NOMO-1 treated with DMSO at 0.1 percent for 48 hours (cell line): Measurements from ENCODE around the gene ELOF1.
"Not testable (repeated sequence)": the region's sequence is repeated elsewhere in the genome, so short reads cannot be mapped to it uniquely, and the experiment has no call there.

Experiments used
- DNase-seq: peaks from one replicate; lab custom pipeline; 2025; ENCODE audit not compliant: unreplicated experiment; lab: John Stamatoyannopoulos, UW

The ELOF1 gene

DNA sequence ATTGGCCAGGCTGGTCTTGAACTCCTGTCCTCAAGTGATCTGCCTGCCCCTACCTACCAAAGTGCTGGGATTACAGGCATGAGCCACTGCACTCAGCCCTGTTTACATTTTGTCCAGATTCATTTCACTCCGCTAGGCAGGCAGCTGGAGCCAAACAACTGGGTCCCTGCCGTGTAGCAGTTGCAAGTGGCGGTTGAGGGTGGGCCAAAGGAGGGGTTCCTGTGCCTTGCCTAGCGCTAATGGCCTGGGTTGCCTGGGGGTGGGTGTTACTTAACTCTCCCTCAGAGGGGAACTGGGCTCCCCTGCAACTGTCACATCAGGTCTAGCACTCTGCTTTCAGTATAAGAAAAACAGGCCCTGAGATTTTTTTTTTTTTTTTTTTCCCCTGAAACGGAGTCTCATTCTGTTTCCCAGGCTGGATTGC is 11.0 kb upstream of the ELOF1 start:
- peak; percentile 90 for DNase-seq

DNA sequence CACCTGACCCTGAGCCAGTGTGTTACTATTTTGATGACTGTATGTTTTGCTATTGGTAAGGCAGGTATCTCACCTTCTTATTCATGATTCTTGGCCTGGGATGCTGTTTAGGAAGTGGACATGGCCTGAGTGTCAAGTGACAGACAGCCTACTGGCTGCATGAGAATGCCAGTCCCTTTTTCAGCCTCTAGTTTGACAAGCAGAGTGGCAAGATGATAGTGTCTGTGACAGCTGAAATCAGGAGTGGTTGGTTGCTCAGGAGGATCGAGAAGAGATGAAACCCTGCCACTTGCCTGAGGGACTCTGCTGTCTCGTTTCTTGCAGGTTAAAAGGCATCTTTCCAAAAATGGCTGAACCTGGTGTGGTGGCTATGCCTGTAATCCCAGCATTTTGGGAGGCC is 7.1 kb upstream of the ELOF1 start:
- DNase-seq = no peak

DNA sequence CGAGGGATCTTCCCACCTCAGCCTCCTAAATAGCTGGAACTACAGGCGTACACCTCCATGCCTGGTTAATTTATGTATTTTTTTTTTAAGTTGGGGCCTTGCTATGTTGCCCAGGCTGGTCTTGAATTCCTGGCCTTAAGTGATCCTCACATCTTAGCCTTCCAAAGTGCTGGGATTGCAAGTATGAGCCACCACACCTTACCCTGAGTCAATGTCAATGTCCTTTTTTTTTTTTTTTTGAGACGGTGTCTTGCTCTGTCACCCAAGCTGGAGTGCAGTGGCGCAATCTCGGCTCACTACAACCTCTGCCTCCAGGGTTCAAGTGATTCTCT is 6.6 kb upstream of the ELOF1 start:
- not testable (repeated sequence) for DNase-seq

DNA sequence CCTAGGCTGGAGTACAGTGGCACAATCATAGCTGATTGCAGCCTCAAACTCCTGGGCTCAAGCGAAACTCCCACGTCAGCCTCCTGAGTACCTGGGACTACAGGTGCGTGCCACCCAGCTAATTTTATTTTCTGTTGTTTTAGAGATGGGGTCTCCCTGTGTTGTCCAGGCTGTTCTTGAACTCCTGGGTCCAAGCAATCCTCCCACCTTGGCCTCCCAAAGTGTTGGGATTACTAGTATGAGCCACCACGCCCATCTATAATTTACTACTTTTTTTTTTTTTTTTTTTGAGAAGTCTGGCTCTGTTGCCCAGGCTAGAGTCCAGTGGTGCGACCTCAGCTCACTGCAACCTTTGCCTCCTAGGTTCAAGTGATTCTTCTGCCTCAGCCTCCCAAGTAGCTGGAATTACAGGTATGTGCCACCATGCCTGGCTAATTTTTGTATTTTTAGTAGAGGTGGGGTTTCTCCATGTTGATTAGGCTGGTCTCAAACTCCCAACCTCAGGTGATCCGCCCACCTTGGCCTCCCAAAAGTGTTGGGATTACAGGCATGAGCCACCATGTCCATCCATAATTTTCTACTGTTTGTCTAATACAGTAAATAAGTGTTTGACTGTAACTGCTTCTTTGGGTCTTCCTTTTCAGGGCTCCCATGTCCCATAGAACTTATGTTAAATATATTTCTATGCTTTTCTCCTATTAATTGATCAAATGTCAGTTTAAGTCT is 5.2 kb upstream of the ELOF1 start:
- not testable (repeated sequence) for DNase-seq

DNA sequence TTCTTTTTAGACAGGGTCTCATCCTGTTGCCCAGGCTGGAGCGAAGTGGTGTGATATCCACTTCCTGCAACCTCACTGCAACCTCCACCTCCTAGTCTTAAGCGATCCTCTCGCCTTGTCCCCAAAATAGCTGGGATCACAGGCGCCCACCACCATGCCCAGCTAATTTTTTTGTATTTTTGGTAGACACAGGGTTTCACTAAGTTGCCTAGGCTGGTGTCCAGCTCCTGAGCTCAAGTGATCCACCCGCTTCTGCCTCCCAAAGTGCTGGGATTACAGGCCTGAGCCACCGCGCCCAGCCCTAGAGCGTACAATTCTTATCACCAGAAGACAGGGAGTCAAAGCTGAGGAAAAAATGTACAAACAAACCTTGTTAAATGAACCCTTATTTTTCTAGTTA is 4.5 kb upstream of the ELOF1 start:
- DNase-seq = no peak

DNA sequence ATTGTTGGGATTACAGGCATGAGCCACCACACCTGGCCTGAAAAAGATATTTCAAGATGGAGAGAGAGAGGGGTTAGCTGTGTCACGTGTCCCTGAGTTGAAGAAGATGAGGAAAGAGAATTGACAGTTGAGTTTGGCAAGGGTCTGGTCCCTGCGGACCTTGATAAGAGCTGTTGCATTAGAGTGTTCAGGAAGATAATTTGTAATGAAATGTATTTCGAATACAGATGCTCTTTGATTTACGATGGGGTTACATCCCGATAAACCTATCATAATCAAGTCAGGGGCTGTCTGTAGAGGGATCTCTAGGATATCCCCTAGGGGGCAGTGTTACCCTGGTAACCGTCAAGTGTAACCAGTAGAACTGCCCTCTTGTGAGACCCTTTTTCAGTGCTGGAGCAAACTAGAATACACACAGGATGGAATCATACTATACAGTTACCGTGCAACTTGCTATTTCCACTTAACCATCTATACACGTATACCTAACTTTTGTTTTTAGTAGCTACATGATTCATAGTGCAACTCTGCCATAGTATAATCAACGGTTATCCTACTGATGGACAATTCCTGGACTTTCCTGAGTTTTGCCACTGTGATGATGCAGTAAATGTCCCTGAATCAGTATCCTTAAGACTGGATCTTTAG is 1.5 kb upstream of the ELOF1 start:
- DNase-seq = peak; percentile 93

DNA sequence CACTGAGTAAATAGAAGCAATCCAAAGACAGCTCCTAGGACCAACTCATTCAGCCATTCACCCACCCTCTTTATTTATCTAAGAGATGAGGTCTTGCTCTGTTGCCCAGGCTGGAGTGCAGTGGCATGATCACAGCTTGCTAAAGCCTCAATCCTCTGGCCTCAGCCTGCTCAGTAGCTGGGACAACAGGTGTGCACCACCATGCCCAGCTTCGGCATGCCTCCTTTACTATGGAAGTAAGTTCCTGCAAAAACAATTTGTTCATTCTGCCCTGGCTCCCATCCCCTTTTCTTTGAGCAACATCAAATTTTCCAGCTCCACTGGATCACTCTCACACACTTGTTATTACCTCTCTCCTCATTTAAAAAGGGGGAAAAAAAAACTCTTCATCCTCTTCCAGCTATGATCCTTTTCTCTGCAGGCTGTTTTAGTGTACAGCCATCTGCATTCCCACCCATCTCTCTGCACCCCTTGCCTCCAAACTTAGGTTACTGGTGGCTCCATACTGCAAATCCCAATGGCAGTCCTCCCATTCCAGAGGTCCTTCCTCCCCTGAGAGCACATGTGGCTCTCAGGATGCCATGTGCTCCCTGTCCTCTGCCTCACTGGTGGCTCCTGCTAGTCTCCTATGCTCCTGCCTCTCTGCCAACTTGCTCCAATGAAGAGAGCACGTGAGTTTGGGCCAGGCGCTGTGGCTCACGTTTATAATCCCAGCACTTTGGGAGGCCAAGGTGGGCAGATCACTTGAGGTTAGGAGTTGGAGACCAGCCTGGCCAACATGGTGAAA is 2.2 kb downstream of the ELOF1 start:
- no peak for DNase-seq

DNA sequence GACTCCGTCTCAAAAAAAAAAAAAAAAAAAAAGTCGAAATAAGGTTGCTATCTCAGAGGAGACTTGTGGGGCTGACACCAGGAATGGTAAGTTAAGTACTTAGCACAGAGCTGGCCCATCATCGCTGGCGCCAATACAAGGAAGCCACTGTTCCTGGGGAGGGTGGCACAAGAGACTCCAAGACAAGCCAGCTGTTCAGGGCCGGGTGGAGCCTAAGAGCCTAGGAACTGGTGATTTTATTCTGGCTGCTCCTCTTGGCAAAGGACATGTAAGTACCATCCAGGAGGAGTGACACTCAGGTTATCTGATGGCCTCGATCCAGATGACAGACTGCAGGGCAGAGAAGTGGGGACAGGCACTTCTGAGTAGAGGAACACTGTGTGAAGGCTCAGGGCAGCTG is 3.8 kb downstream of the ELOF1 start:
- DNase-seq = no peak

DNA sequence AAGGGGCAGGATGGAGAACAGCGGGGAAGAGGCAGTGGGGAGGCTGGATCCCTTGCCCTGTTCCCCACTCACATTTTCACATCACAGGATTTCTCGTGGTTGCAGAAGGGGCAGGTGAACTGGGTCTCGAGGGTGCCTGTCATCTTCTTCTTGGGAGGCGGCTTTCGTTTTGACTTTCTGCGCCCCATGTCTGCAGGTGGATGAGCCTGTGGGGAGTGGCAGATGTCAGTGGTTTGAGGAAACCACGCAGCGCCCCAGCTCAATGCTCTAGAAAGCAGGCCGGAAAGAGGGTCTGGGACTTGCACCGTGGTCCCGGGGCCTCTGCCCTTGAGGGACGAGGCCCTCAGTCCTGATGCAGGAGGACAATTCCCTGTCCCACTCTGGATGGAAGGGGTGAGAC is 4.9 kb downstream of the ELOF1 start:
- DNase-seq = no peak

DNA sequence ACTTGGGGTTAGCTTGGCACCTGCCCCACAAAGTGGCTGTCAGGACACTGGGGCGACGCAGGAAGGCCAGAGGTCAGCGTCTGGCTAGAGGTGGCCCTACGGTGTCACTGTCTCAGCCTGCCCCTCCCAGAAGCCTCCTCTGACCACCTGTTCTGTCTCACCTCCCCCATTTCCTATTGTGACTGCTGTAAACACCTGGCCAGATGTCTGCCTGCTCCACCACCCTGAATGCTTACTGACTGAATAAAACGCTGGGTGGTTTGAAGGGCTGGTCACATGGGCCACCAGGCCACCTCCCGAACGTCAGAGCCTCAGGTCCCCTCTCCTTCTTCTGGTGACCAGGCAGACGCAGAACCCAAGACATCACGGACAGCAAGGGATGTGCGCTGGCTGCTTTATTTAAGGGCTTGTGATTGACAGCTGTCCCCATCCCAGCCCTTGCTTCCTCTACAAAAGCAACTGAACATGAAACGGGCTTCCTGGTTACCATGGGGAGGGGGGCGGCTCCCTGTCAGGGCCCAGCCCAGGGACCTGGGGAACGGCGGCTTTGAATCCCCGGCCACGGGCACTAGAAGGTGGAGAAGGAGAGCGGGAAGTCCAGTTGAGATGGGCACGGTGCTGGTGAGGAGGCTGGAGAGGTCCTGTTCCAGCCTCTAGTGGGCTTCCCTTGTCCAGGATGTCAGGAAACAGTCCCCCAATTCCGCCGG is 6.2 kb downstream of the ELOF1 start:
- DNase-seq = no peak

DNA sequence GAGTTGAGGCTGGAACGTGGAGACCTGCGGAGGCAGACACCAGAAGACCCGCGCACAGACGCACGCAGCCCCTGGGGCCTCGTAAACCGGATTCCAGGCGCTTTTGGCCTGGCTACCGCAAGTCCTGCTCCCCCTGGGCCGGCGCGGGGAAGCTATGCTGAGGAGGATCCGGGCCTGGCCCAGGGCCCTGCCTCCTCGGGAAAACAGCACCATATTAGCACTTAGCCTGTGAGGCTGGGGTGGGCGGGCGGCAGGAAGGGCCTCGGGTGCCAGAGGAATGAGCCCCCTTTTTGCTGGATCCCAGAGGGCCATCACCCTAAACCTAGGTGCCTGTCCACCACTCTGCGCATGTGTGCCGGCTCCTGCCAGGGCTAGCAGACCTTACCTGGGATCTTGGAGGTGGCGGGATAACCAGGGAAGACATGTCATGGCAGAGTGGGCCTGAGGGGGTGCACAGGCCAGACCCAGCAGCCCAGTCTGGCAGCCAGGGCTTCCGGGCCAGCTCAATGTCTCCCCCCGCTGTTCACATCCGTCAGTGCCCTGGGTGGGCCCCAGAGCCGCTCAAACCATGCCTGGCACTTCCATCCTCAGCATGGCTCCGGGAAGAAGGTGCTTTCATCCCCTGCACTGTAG is 7.3 kb downstream of the ELOF1 start:
- DNase-seq = no peak

DNA sequence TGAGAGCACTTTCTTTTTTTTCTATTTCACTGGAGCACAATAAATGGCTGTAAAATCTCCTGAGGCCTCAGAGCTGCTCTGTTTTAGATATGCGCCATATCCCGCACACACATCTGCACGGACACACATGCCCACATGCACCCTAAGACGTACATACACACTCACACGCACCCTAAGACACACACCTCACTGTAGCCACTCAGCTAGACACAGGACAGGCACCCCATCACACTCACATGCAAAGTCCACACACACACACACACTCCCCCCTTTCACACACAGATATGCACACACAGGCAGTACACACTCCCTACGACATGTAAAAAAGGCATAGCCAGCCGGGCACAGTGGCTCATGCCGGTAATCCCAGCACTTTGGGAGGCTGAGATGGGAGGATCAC is 8.8 kb downstream of the ELOF1 start:
- no peak for DNase-seq

DNA sequence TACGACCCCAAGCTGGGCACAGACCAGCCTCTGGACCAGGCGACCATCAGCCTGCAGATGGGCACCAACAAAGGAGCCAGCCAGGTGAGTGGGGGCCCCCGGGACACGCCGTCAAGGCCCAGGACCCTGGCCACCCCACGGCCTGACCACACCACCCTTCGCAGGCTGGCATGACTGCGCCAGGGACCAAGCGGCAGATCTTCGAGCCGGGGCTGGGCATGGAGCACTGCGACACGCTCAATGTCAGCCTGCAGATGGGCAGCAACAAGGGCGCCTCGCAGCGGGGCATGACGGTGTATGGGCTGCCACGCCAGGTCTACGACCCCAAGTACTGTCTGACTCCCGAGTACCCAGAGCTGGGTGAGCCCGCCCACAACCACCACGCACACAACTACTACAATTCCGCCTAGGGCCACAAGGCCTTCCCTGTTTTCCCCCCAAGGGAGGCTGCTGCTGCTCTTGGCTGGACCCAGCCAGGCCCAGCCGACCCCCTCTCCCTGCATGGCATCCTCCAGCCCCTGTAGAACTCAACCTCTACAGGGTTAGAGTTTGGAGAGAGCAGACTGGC is 9.6 kb downstream of the ELOF1 start:
- DNase-seq = no peak

DNA sequence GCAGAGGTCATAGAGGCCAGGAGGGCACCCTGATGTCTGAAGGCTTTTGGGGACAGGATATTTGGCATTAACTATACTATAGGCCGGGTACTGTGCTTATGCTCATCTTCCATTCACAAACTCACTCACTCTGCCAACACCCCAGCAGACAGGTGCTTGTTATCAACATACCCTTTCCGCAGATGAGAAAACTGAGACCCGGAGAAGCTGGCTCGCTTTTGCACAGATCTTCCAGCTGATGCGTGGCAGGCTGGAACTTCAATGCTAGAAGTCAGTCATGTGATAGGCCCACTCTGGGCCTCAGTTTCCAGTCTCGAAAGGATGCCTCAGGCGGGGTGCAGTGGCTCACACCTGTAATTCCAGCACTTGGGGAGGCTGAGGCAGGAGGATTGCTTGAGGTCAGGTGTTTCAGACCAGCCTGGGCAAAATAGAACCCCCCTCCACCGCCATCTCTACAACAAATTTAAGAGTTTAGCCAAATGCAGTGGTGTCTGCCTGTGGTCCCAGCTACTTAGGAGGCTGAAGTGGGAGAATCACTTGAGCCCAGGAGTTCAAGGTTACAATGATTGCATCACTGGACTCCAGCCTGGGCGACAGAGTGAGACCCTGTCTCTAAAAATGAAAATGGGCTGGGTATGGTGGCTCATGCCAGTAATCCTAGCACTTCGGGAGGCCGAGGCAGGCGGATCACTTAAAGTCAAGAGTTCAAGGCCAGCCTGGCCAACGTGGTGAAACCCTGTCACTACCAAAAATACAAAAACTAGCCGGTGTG is 10.9 kb downstream of the ELOF1 start:
- DNase-seq = no peak

DNA sequence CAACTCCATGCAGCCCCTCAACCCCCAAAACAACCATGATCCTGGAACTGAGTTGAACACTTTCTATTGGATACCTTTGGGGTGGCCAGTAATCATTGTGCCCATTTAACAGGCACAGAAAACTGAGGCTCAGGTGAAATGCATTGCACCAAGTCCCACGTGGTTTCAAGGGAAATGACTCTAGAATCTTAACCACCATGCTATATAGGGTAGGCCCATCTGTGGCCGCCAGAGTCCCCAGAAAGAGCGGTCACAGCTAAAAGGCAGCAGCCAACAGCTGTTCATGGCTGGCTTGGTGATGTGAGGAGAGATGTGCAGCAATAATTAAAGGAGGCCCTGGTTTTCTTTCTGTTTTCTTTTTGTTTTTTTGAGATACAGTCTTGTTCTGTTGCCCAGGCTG is 17.8 kb downstream of the ELOF1 start:
- DNase-seq = no peak

DNA sequence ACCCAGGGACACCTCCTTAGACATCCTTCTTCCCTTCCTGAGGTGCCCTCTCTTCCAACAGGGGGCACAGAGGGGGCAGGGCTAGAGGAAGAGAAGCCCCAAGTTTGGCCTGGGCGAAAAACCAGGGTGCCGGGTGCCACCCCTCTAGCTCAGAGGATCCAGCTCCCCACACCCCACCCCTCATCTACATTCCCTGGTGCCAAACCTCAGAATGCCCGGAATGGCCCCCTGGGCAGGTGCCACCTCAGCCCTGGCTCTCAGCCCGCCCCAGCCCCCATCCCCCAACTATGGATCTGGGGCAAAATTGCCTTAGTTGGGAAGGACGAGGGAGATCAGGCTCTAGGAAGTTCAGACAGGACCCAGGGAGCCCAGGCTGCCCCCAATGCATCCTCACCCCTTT is 18.4 kb downstream of the ELOF1 start:
- DNase-seq = no peak

DNA sequence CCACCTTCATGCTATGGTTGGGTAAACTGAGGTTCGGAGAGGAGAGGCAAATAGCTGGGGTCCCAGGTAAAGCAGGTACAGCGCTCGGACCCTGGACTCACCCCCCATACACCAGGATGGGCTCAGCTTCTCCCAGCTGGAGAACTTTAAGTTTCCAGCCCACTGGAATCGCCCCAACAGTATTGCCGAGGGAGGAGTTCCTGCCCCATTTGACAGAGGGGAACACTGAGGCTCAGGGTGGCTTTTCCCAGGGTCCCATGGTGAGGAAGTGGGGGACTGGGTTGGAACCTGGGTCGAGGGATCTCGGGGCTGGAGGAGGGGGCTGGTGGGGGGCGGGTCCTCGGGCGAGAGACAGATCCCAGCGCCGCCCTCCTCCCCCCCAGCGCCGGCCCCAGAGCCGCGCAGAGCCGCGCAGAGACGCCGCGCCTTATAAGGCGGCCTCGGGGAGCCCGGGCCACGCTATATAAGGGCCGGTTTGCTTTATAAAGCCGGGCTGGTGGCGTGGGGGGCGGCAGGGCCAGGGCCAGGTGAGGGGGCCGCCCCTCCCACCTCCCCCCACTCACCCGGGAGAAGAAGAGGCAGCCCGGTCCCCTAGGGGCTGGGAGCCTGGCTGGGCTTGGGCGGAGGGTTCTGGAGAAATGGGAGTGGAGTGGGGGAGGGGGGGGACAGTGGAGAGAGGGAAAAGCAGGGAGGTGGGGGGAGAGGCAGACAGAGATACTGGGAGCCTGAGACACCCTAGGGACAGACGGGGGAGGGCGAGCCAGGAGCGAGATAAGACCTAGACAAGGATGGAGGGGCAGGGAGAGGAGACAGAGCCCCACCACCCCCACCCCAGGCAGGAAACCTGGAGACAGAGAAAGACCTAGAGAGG is 19.3 kb downstream of the ELOF1 start:
- no peak for DNase-seq

DNA sequence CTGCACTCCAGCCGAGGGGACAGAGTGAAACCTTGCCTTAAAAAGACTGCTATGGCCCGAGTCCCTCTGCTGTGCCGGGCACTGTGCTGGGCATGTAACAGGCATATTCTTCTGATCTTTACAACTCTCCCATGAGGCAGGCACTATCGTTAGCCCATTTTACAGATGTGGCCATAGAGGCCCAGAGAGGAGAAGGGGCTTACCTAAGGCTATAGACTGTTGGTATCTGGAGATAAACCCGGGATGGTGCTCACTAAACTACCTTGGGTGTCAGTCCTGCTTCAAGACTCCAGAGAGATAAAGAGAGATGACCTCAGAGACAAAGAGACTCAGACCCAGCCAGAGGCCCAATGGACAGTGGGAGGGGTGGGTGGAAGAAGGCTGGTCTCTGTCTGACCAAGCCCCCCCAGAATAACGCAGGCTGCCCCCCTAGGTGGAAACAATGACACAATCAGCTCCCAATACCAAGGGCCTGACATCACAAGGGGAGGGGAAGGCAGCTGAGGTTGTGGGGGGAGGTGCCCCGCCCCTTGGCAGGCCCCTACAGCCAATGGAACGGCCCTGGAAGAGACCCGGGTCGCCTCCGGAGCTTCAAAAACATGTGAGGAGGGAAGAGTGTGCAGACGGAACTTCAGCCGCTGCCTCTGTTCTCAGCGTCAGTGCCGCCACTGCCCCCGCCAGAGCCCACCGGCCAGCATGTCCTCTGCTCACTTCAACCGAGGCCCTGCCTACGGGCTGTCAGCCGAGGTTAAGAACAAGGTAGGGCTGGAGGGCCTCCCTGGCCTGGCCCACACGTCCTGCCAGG is 20.6 kb downstream of the ELOF1 start, which contains the start of gene CNN1:
CNN1 (plus strand) TSS at position 620 of the 805 bp plus-strand sequence; CDS start at position 697, 77 bp downstream.
- DNase-seq = no peak
